T-helper 2 cell treated with Interferon-gamma antibody and Interleukin-4, amounts not matched to agents 5 μg/mL and 100 μg/mL, for 36 hours (primary cell): ENCODE data around the gene FAM177B.
"Not testable (repeated sequence)": the region's sequence is repeated elsewhere in the genome, so short reads cannot be mapped to it uniquely, and the experiment has no call there.

Source experiments
- DNase-seq: peaks from one replicate; pipeline ENCODE4 v3.0.0; 2021; ENCODE audit warnings: low spot score
- H3K27ac Mint-ChIP-seq: one replicate; pipeline ENCODE4 v1.8.0; 2021; ENCODE audit warnings: mild to moderate bottlenecking, mixed read lengths
- H3K27me3 Mint-ChIP-seq: one replicate; pipeline ENCODE4 v1.8.0; 2021; ENCODE audit warnings: low read depth, mixed read lengths
- H3K36me3 Mint-ChIP-seq: one replicate; pipeline ENCODE4 v1.8.0; 2021; ENCODE audit warnings: low read depth, mixed read lengths
- H3K4me1 Mint-ChIP-seq: one replicate; pipeline ENCODE4 v1.8.0; 2021; ENCODE audit warnings: low read depth, mixed read lengths
- H3K4me3 Mint-ChIP-seq: one replicate; pipeline ENCODE4 v1.8.0; 2022; ENCODE audit warnings: mild to moderate bottlenecking, moderate library complexity, mixed read lengths
- H3K9me3 Mint-ChIP-seq: one replicate; pipeline ENCODE4 v1.8.0; 2021; ENCODE audit warnings: mixed read lengths

The FAM177B gene

DNA sequence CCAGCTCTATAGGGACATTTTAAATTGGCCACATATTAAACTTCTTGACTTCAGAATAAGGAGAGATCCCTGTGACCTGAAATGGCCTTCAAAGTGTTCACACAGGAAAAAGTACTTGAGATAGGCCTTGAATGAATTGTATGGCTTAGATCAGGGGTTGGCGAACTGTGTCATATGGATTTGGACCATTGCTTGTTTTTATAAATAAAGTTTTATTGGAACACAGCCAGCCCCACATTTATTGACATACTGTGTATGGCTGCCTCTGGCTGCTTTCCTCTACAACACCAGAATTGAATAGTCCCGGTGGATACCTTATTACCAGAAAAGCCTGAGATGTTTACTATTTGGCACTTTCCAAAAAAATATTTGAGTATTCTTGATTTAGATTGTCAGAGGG lies 20.6 kb upstream of the FAM177B start:
- Mint-ChIP-seq H3K9me3 (no peaks in the 10 kb centered on the region), H3K27me3 (no peaks in the 10 kb centered on the region), H3K27ac (no peak overlapping the region), H3K4me1 (peaks cover 9% of the 10 kb centered on the region), H3K36me3 (peaks cover 64% of the 10 kb centered on the region), H3K4me3 (no peak overlapping the region)
- DNase-seq = no peak

DNA sequence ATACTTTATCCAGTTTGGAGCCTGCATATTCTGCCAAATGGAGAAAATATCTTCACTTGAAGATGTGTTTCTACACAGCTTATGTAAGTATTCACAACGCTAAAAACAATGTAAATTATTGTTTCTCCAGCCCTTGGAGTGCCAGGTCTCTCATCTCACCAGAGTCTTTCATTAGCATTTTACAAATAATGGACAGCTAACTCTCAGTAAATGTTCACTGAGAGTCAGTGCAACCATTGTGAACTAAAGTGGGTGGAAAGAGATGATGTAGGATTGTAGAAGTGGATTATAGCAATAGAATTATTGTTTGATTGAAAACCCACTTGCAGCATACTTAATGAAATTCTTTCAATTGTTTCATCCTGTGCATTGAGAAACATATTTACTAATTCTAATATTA lies 8.3 kb upstream of the FAM177B start:
- Mint-ChIP-seq H3K27ac (no peak overlapping the region), H3K9me3 (no peaks in the 10 kb centered on the region), H3K36me3 (peaks cover 73% of the 10 kb centered on the region), H3K4me1 (peaks cover 16% of the 10 kb centered on the region), H3K4me3 (no peak overlapping the region), H3K27me3 (no peaks in the 10 kb centered on the region)
- no peak for DNase-seq

DNA sequence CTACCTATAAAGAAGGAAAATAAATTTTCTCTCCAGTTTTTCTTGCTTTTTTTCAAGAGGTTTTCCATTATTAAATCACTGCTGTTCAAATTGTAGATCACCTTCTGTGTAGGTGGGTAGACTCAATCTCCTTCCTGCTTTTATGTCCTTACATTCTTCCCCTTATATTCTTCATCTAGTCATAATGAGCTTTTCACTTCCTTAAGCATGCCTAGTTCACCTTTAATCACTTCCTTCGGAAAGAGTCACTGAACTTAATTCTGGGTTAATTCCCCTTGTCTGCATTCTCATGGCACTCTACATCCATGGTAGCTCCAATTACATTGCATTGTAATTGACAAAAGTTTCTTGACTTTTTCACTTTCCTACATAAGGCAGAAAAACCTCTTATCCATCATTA lies 6.1 kb upstream of the FAM177B start:
- H3K27ac Mint-ChIP-seq = no peak overlapping the region
- peaks cover 16% of the 10 kb centered on the region for H3K4me1 Mint-ChIP-seq
- H3K4me3 Mint-ChIP-seq = no peak overlapping the region
- no peaks in the 10 kb centered on the region for H3K27me3 Mint-ChIP-seq
- H3K36me3 Mint-ChIP-seq = peaks cover 69% of the 10 kb centered on the region
- no peaks in the 10 kb centered on the region for H3K9me3 Mint-ChIP-seq
- no peak for DNase-seq

DNA sequence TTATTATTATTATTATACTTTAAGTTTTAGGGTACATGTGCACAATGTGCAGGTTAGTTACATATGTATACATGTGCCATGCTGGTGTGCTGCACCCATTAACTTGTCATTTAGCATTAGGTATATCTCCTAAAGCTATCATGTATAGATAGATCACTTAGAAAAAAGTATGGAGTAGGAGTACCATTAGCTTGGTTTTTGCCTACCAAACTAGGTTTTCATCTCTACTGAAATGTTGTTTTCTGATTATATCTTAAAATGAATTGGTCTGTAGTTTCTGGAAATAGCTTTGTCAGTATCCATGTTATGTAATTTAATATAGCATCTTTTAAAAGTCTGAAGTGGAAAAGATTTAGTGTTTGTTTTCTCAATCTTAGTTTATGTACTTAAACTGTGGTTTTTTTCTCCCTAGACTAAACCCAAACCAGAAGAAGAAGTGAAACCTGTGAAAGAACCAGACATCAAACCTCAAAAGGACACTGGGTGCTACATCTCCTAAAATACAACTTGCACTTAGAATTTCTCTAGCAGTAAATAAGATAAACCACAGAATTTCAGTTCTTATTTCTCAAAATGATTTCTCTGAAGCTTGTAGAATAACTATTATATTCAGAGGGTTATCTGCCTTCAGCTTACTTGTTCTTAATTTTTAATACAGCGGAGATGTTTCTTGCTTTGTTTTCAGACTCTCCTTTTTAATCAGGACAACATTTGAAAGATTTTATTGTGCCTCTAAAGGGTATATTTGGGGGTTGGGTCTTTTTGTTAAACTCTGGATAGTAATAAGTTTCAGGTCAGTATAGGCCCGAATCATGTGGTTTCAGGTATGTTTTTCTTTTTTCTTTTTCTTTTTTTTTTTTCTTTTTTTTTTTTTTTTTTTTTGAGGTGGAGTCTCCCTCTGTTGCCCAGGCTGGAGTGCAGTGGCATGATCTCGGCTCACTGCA lies 4.5 kb upstream of the FAM177B start:
- Mint-ChIP-seq H3K36me3 (peaks cover 57% of the 10 kb centered on the region), H3K27ac (peak overlapping the region; percentile 1), H3K9me3 (no peaks in the 10 kb centered on the region), H3K27me3 (no peaks in the 10 kb centered on the region), H3K4me3 (no peak overlapping the region), H3K4me1 (peaks cover 16% of the 10 kb centered on the region)
- no peak for DNase-seq

DNA sequence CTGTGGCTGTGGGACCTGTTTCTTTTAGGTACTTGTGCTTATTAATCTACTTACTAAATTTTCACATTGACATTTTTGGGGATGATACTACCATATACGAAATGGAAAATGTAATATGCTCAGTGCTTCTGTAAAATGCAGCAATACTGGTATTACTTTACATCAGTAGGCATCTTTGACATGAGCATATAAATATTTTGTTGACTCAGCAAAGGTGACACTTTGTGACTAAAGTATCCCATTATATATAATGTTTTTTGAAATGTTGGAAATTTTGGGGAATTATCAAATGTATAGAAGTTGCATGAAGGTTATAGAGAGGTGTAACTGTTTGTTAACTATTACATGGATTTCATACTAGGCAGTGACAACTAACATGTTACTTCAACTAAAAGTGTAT lies 2.3 kb upstream of the FAM177B start:
- peaks cover 16% of the 10 kb centered on the region for H3K4me1 Mint-ChIP-seq
- DNase-seq = no peak
- peaks cover 40% of the 10 kb centered on the region for H3K36me3 Mint-ChIP-seq
- H3K27ac Mint-ChIP-seq = no peak overlapping the region
- no peaks in the 10 kb centered on the region for H3K27me3 Mint-ChIP-seq
- H3K4me3 Mint-ChIP-seq = no peak overlapping the region
- no peaks in the 10 kb centered on the region for H3K9me3 Mint-ChIP-seq

DNA sequence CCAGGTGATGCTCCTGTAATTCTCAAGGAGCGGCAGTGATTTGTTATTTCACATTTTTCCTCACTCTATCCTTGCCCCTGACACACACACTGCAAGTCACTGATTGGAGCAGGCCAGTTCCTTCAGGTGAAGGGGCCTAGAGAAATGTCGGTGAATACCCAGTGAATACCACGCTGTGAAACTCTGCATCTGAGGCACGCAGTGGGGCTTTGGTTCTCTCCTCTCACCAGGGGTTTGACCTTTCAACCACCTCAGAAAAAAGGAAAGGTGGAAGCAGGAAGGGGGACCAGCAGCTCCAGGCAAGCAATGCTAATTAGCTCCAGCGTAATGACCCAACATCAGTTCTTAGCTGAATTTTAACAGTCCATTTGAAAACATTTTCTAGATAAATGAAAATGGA lies 532 bp upstream of the FAM177B start:
- Mint-ChIP-seq H3K27ac (no peak overlapping the region), H3K9me3 (no peaks in the 10 kb centered on the region), H3K36me3 (peaks cover 26% of the 10 kb centered on the region), H3K27me3 (no peaks in the 10 kb centered on the region), H3K4me3 (no peak overlapping the region), H3K4me1 (peaks cover 10% of the 10 kb centered on the region)
- DNase-seq = no peak

DNA sequence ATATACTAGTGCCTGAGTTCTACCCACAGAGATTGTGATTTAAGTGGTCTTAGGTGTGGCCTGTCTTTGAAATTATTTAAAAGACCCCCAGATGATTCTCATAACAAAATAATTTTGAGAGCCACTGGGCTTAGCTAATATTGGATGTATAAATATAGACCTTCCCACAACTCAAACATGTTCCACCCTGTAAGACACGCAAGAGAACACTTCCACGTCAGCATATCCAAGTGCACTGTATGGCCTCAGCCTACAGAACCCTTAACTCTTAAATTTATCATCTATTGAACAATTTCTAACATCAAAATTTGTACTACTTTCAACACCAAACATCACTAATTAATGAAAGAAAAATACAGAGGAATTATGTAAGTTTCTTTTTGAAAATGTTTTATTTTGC lies 2.5 kb downstream of the FAM177B start:
- Mint-ChIP-seq H3K4me3 (no peak overlapping the region), H3K36me3 (peaks cover 6% of the 10 kb centered on the region), H3K27me3 (no peaks in the 10 kb centered on the region), H3K4me1 (no peaks in the 10 kb centered on the region), H3K27ac (no peak overlapping the region), H3K9me3 (no peaks in the 10 kb centered on the region)
- no peak for DNase-seq

DNA sequence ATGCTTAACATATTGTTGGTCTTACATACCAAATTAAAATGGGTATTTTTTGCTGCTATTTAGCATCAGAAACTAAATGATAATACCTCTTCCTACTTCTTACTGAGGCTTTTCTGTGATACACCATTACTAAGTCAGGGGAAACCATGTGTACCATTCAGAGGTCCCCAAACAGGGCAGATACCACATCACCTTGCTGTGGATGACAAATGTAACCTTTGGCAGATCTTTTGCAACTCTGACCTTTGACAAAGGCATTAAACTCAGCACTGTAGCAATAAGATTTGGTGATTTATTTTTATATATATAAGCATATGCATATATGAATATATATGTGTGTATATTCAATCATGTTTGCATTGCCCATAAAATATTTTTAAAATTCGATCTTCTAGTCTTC lies 2.9 kb downstream of the FAM177B start:
- Mint-ChIP-seq H3K4me1 (no peaks in the 10 kb centered on the region), H3K9me3 (no peaks in the 10 kb centered on the region), H3K4me3 (no peak overlapping the region), H3K27ac (no peak overlapping the region), H3K36me3 (peaks cover 2% of the 10 kb centered on the region), H3K27me3 (no peaks in the 10 kb centered on the region)
- DNase-seq = no peak

DNA sequence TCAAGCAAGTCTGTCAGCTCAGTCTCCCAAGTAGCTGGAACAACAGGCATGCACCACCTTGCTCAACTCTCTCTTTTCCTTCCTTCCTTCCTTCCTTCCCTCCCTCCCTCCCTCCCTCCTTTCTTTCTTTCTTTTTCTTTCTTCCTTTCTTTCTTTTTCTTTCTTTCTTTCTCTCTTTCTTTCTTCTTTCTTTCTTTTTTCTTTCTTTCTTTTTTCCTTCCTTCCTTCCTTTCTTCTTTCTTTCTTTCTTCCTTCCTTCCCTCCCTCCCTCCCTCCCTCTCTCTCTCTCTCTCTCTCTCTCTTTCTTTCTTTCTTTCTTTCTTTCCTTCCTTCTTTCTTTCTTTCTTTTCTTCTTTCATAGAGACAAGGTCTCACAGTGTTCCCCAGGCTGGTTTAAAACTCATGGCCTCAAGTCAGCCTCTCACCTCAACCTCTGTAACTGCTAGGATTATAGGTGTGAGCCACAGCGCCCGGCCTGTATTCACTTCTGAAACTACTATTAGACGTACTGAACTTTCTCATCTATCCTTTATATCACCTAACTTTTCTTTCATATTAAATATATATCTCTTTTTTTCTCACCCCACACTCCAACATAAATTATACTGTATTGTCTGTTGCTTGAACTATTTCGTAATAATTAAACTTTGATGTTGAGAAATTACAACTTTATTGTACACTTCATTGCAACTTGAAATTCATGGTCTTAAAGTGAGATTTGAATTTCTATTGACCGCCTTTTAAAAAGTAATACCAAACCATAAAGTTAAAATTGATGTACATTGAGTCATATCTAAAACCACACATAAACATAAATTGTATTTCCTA lies 4.8 kb downstream of the FAM177B start:
- H3K27me3 Mint-ChIP-seq, H3K4me1 Mint-ChIP-seq, H3K4me3 Mint-ChIP-seq, H3K36me3 Mint-ChIP-seq, H3K27ac Mint-ChIP-seq, DNase-seq, H3K9me3 Mint-ChIP-seq: not testable (repeated sequence)

DNA sequence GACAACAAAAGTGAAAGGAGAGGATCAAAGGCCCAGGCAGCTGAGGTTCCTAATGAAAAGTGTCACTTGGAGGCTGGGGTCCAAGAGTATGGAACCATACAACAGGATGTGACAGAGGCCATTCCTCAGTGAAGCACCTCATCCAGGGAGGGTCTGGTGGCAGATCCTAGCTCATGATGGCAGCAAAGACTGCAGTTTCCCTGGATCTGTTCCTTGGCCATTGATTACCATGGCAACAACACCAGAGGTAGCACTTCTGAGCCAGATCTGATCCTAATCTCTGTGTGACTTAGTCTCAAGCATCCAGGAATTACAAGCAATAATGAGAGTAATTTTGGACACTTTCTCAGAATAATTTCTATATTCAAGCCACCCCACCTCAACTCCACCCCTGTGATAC lies 12.9 kb downstream of the FAM177B start:
- H3K27ac Mint-ChIP-seq = no peak overlapping the region
- no peaks in the 10 kb centered on the region for H3K4me1 Mint-ChIP-seq
- no peak overlapping the region for H3K4me3 Mint-ChIP-seq
- H3K9me3 Mint-ChIP-seq = no peaks in the 10 kb centered on the region
- DNase-seq = no peak
- H3K27me3 Mint-ChIP-seq = peaks cover 13% of the 10 kb centered on the region
- no peaks in the 10 kb centered on the region for H3K36me3 Mint-ChIP-seq

DNA sequence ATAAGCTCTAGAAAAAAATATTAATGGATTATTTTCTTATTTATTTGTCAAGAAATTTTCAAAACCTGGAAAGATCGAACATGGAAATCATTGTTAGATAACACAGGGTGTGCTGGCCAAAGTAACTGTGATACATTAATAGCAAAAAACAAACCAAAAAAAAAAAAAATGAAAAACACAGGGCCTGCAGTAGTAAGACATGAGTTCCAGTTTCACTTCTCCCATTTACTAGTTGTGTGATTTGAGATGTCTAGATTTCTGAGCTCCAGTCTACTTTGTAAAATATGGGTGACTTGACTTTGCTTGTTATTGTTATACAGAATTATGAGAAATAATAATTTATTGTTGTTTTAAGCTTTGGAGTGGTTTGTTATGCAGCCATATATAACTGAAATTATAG lies 13.6 kb downstream of the FAM177B start:
- H3K4me3 Mint-ChIP-seq = no peak overlapping the region
- no peak for DNase-seq
- H3K36me3 Mint-ChIP-seq = no peaks in the 10 kb centered on the region
- H3K9me3 Mint-ChIP-seq = no peaks in the 10 kb centered on the region
- peaks cover 13% of the 10 kb centered on the region for H3K27me3 Mint-ChIP-seq
- H3K4me1 Mint-ChIP-seq = no peaks in the 10 kb centered on the region
- no peak overlapping the region for H3K27ac Mint-ChIP-seq

DNA sequence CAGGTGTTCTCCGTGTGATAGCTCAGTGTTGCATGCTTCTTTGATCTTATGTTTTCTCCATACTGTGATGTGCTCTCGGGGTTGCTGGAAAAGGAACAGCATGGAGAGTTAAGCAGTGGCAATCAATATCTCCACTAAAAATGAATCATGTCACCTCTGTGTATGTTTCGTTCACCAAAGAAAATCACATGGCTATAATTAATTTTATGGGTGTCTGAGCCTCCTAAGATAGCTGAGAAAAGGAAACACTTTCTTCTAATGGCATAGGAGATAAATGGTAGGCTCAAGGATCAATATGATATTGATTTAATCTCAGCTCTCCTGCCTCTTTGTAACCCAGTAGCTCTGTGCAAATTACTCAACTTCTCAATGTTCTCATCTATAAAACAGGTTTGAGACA lies 14.3 kb downstream of the FAM177B start:
- Mint-ChIP-seq H3K27ac (no peak overlapping the region), H3K4me1 (no peaks in the 10 kb centered on the region), H3K9me3 (no peaks in the 10 kb centered on the region)

DNA sequence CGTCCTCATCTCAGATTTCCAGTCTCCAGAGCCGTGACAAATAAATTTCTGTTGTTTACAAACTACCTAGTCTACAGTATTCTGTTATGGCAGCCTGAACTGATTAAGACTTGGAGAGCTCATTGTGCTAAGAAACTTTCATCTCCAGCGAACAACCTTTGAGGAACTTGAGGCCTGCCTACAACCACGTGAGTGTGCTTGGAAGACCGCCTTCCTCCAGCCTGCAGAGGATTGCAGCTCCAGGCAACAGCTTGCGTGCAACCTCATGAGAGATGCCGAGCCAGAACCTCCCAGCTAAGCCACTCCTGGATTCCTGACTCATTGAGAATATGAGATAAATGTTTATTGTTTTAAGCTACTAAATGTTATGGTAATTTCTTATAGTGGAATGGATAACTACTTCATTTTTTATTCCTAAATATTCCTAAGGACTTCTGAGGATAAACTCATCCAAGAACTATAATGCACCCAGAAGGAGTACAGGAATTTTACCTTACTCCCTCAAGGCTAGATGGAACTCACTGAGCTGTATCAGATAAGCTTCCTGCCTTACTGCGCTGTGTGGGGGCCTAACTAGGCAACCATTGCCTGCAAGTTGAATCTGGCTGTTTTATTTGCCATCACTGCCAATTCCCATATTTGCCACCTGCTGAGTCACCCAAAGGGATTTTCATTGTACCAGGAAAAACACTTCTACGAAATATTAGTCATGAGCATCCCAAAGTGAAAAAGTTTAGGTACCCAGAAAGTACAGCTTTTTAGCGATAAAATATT lies 17.6 kb downstream of the FAM177B start:
- H3K27me3 Mint-ChIP-seq = peaks cover 7% of the 10 kb centered on the region
- no peaks in the 10 kb centered on the region for H3K36me3 Mint-ChIP-seq
- H3K27ac Mint-ChIP-seq = no peak overlapping the region
- no peak overlapping the region for H3K4me3 Mint-ChIP-seq
- no peak for DNase-seq
- no peaks in the 10 kb centered on the region for H3K9me3 Mint-ChIP-seq
- H3K4me1 Mint-ChIP-seq = no peaks in the 10 kb centered on the region

More for the DNA sequence above, 14.3 kb downstream of the FAM177B start:
- no peak for DNase-seq
- peaks cover 10% of the 10 kb centered on the region for H3K27me3 Mint-ChIP-seq
- no peaks in the 10 kb centered on the region for H3K36me3 Mint-ChIP-seq
- H3K4me3 Mint-ChIP-seq = no peak overlapping the region
